ENCODE data around the gene PLCL1. TPM values are rescaled to one million over a fixed set of nuclear protein-coding genes. Genes with fewer than 3 reads are reported as not detected.
A peak's percentile ranks its signal among the peaks of the same experiment; 100 is the strongest.

PLCL1 gene
- total and polyA plus RNA-seq, 2 experiments from 2014 or later, result 0.80 to 2.3 TPM

DNA sequence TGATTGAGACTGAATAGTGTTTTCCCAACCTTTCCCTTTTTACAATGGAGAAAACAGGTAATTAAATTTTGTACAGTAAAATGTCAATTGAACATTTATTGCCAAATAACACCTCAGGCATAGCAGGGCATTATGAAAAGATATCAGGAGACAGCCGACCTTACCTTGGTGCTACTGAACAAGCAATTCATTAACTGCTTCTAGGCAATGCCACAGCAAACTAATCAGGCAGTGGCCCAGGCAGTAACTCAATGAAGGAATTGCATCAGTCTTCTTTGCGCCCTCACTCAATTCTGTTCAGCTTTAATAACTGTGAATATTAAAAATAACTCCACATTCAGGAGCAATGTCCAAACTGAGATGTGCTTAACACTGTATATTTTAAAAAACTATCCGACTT is 6.1 kb downstream of the PLCL1 start:
- Histone ChIP-seq H2AFZ (no peak overlapping the region), H3K79me2 (ENCODE audit: insufficient read depth) (no peaks in the 10 kb centered on the region), H3F3A (ENCODE audit: insufficient read depth) (0 out of 2 replicates have a peak, but pooled peaks cover 8% of the 10 kb centered on the region), H3K4me3 (no peak overlapping the region), H3K4me2 (ENCODE audit: unreplicated experiment) (no peak overlapping the region), H3K9me3 (ENCODE audit: low read depth) (no peaks in the 10 kb centered on the region), H3K27me3 (replicated peaks; ENCODE audit: insufficient read depth) (no peaks in the 10 kb centered on the region), H3K9ac (no peak overlapping the region), H3K27ac (no peak overlapping the region), H3K36me3 (ENCODE audit: low read depth) (no peaks in the 10 kb centered on the region), H4K20me1 (ENCODE audit: insufficient read depth) (no peaks in the 10 kb centered on the region), H3K4me1 (ENCODE audit: insufficient read depth) (no peaks in the 10 kb centered on the region; the same call in 1 of the 2 replicates), H3K9me2 (ENCODE audit: insufficient read depth) (no peaks in the 10 kb centered on the region)
- in situ Hi-C loops (cut with MboI), result no loop called here
- TF ChIP-seq EZH2 (IDR thresholded peaks at IDR 0.05; ENCODE audit: insufficient read depth, poor library complexity, severe bottlenecking) (no peak), EZH2phosphoT487 (IDR thresholded peaks at IDR 0.05; ENCODE audit: insufficient read depth, low read depth) (no peak)
- 65 to 72% methylated on average over 3 of the region's 3 CpGs for WGBS, 2 experiments (ENCODE audit: low coverage in 1 of 2, low lambda C conversion rate in 2 of 2, missing lambda C conversion rate in 2 of 2)
- no peak for DNase-seq

DNA sequence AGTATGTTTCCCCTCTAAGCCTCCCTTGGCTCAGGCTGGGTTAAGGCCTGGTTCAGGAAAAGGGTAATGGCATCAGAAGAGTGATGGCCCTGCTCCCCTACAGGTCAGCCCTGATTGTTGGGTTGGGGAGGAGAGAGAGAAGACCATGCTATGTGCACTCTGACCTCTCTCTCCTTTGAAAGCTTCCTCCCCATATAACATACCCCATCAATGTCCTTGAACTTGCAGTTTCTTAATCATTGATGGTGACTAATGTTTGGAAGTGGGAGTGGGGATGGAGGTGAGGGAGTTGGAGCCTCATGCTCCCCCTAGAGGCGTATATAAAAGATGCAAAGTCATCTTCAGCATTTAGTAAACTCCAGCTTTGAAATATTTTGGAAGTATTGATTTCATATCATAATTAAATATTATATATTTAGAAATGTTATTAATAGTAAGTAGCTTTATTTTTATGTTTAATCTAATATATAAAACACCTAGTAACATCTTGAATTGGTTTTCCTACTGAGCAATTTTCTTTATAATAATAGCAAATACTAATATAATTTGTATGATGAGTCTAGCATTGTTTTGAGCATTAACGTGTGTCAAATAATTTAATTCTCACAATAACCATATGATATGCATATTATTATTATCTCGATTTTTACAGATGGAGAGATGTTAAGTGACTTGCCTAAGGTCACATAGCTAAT is 8.8 kb downstream of the PLCL1 start:
- H3K9me2 ChIP-seq (ENCODE audit: insufficient read depth), result no peaks in the 10 kb centered on the region
- in situ Hi-C loops (cut with MboI), result no loop called here
- no peak overlapping the region for H3K4me3 ChIP-seq
- no peaks in the 10 kb centered on the region for H3K4me1 ChIP-seq (ENCODE audit: insufficient read depth)
- H3K9me3 ChIP-seq (ENCODE audit: low read depth), result no peaks in the 10 kb centered on the region
- H4K20me1 ChIP-seq (ENCODE audit: insufficient read depth), result no peaks in the 10 kb centered on the region
- no peak overlapping the region for H2AFZ ChIP-seq
- H3K27ac ChIP-seq, result no peak overlapping the region
- H3F3A ChIP-seq (ENCODE audit: insufficient read depth), result no peaks in the 10 kb centered on the region
- no peak overlapping the region for H3K9ac ChIP-seq
- DNase-seq, result peak; percentile 79
- WGBS, 2 experiments (ENCODE audit: low coverage in 1 of 2, low lambda C conversion rate in 2 of 2, missing lambda C conversion rate in 2 of 2), result 30% methylated on average over 3 of the region's 3 CpGs
- TF ChIP-seq EZH2phosphoT487 (IDR thresholded peaks at IDR 0.05; ENCODE audit: insufficient read depth, low read depth) (no peak), EZH2 (IDR thresholded peaks at IDR 0.05; ENCODE audit: insufficient read depth, poor library complexity, severe bottlenecking) (no peak)
- H3K36me3 ChIP-seq (ENCODE audit: low read depth), result no peaks in the 10 kb centered on the region
- H3K27me3 ChIP-seq (replicated peaks; ENCODE audit: insufficient read depth), result no peaks in the 10 kb centered on the region
- H3K4me2 ChIP-seq (ENCODE audit: unreplicated experiment), result no peak overlapping the region
- H3K79me2 ChIP-seq (ENCODE audit: insufficient read depth), result no peaks in the 10 kb centered on the region

DNA sequence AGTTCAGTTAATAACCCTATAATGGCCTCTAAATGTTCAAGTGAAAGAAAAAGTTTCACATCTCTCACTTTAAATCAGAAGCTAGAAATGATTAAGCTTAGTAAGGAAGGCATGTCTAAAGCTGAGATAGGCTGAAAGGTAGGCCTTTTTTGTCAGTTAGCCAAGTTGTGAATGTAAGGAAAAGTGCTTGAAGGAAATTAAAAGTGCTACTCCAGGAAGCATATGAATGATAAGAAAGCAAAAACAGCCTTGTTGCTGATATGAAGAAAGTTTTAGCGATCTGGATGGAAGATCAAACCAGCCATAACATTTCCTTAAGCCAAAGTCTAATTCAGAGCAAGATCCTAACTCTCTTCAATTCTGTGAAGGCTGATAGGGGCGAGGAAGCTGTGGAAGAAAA is 10.1 kb downstream of the PLCL1 start:
- no peaks in the 10 kb centered on the region for H3K36me3 ChIP-seq (ENCODE audit: low read depth)
- no peaks in the 10 kb centered on the region for H4K20me1 ChIP-seq (ENCODE audit: insufficient read depth)
- H3K9me3 ChIP-seq (ENCODE audit: low read depth), result no peaks in the 10 kb centered on the region
- H3K9me2 ChIP-seq (ENCODE audit: insufficient read depth), result no peaks in the 10 kb centered on the region
- 90 to 93% methylated on average over 2 of the region's 2 CpGs for WGBS, 2 experiments (ENCODE audit: low coverage in 1 of 2, low lambda C conversion rate in 2 of 2, missing lambda C conversion rate in 2 of 2)
- no peak overlapping the region for H3K4me3 ChIP-seq
- no peak overlapping the region for H2AFZ ChIP-seq
- no peaks in the 10 kb centered on the region for H3K27me3 ChIP-seq (replicated peaks; ENCODE audit: insufficient read depth)
- H3K4me1 ChIP-seq (ENCODE audit: insufficient read depth), result no peaks in the 10 kb centered on the region
- no peak for DNase-seq
- no peak overlapping the region for H3K9ac ChIP-seq
- TF ChIP-seq EZH2 (IDR thresholded peaks at IDR 0.05; ENCODE audit: insufficient read depth, poor library complexity, severe bottlenecking) (no peak), EZH2phosphoT487 (IDR thresholded peaks at IDR 0.05; ENCODE audit: insufficient read depth, low read depth) (no peak)
- no peak overlapping the region for H3K4me2 ChIP-seq (ENCODE audit: unreplicated experiment)
- no peaks in the 10 kb centered on the region for H3F3A ChIP-seq (ENCODE audit: insufficient read depth)
- H3K27ac ChIP-seq, result no peak overlapping the region
- no peaks in the 10 kb centered on the region for H3K79me2 ChIP-seq (ENCODE audit: insufficient read depth)
- in situ Hi-C loops (cut with MboI), result no loop called here

DNA sequence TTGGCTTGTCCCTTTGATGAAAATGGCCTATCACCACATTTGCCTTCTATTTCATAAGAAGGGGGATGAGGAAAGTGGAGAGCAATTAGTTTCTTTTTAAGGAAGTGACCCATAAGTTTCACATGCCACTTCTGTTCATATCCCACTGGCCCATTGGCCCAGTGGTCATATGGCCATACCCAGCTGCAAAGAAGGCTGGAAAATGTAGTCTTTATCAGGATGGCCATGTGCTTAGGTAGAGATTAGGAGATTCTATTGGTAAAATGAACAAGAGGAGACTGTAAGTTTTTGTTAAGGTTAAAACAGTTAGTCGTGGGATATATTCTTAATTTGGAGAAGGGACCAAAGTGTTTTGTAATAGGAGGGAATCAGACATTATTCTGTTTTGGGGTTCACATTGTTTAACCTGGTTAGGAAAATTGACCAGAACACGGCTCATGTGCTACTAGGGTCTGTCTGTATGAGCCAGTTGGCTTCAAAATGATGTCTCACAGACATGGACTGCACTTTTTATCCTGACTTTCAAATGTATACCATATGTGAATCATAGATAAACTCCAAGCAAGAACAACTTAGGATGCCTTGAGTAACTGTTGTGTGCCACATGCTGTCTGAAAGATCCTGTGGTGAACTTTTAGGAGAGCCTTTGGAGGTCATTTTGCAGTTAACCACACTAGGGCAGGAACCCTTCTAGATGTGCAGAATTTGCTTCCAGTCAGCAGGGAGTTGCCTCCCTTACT is 17.3 kb downstream of the PLCL1 start:
- H3K9me2 ChIP-seq (ENCODE audit: insufficient read depth), result no peaks in the 10 kb centered on the region
- in situ Hi-C loops (cut with MboI), result no loop called here
- DNase-seq, result peak; percentile 17

More for the DNA sequence above, 17.3 kb downstream of the PLCL1 start:
- Histone ChIP-seq H2AFZ (no peak overlapping the region), H3K4me3 (no peak overlapping the region), H3K79me2 (ENCODE audit: insufficient read depth) (no peaks in the 10 kb centered on the region), H3F3A (ENCODE audit: insufficient read depth) (no peaks in the 10 kb centered on the region), H3K9ac (no peak overlapping the region), H3K4me1 (ENCODE audit: insufficient read depth) (no peaks in the 10 kb centered on the region), H3K27ac (no peak overlapping the region), H3K27me3 (replicated peaks; ENCODE audit: insufficient read depth) (no peaks in the 10 kb centered on the region), H3K36me3 (ENCODE audit: low read depth) (no peaks in the 10 kb centered on the region), H4K20me1 (ENCODE audit: insufficient read depth) (no peaks in the 10 kb centered on the region), H3K9me3 (ENCODE audit: low read depth) (no peaks in the 10 kb centered on the region), H3K4me2 (ENCODE audit: unreplicated experiment) (no peak overlapping the region)
- TF ChIP-seq EZH2phosphoT487 (IDR thresholded peaks at IDR 0.05; ENCODE audit: insufficient read depth, low read depth) (no peak), EZH2 (IDR thresholded peaks at IDR 0.05; ENCODE audit: insufficient read depth, poor library complexity, severe bottlenecking) (no peak)
- WGBS, 2 experiments (ENCODE audit: low coverage in 1 of 2, low lambda C conversion rate in 2 of 2, missing lambda C conversion rate in 2 of 2), result 61 to 67% methylated on average over 2 of the region's 2 CpGs

Measured in GM23248 (cell line).